GM10266 (cell line): Measurements from ENCODE around the gene DYNLT2B.
"Not testable (repeated sequence)": the region's sequence is repeated elsewhere in the genome, so short reads cannot be mapped to it uniquely, and the experiment has no call there.

Experiments used
- DNase-seq: peaks from one replicate; pipeline ENCODE4 v3.0.0; 2012; ENCODE audit errors: extremely low spot score
- TF ChIP-seq, protein P1 (sequence below): IDR thresholded peaks from 2 replicates; pipeline ENCODE4 v1.5.1; 2012; ENCODE audit warnings: mild to moderate bottlenecking, low read depth; ENCODE audit not compliant: control insufficient read depth, insufficient read depth; ENCODE audit errors: missing control alignments

Gene DYNLT2B

DNA sequence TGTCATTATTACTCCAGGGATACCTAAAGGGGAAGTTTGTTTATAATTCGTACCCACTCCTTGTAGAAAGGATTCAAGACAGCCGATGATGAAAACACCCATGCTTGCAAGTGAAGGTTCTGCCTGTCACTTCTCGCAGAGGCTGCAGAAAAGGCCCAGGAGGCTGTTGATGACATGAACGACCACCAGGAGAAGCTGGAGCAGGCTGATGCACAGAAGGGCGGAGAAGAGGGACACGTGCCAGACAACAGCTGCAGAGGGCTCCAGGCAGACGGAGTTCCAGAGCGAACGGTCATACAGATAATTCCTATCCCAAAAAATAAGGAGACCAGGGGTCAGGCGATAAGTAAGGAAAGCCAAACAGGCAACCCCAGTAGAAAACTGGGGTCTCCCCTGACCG, 5.7 kb upstream of the DYNLT2B start:
- TF ChIP-seq, protein P1, sequence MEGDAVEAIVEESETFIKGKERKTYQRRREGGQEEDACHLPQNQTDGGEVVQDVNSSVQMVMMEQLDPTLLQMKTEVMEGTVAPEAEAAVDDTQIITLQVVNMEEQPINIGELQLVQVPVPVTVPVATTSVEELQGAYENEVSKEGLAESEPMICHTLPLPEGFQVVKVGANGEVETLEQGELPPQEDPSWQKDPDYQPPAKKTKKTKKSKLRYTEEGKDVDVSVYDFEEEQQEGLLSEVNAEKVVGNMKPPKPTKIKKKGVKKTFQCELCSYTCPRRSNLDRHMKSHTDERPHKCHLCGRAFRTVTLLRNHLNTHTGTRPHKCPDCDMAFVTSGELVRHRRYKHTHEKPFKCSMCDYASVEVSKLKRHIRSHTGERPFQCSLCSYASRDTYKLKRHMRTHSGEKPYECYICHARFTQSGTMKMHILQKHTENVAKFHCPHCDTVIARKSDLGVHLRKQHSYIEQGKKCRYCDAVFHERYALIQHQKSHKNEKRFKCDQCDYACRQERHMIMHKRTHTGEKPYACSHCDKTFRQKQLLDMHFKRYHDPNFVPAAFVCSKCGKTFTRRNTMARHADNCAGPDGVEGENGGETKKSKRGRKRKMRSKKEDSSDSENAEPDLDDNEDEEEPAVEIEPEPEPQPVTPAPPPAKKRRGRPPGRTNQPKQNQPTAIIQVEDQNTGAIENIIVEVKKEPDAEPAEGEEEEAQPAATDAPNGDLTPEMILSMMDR, result no peak
- no peak for DNase-seq

DNA sequence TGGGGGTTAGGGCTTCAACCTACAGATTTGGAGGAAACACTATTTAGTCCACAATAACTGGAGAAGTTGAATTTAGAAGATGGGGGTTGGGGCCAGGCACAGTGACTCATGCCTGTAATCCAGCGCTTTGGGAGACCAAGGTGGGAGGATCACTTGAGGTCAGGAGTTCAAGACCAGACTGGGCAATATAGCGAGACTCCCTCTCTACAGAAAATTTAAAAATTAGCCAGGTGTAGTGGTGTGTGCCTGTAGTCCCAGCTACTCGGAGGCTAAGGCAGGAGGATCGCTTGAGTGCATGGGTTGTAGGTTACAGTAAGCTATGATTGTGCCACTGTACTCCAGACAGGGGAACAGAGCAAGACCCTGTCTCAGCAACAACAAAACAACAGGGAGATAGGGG, 5.0 kb upstream of the DYNLT2B start:
- TF ChIP-seq, protein P1, result no peak
- no peak for DNase-seq

DNA sequence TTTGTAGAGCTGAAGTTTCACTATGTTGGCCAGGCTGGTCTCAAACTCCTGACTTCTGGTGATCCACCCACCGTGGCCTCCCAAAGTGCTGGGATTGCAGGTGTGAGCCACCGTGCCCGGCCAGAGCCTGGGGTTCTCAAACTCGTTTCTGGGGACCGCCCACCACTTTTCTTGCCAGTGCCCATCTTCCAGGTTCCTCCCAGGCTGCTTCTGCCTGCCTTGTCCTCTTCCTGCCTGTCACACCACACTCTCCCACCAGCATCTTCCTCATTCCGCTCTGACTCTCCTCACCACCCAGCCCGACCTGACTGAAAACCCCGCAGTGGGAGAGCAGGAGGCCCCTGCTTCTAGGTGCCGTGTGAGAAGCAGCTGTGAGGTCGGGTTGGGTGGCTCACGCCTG, 3.1 kb upstream of the DYNLT2B start:
- TF ChIP-seq, protein P1, result no peak
- no peak for DNase-seq

DNA sequence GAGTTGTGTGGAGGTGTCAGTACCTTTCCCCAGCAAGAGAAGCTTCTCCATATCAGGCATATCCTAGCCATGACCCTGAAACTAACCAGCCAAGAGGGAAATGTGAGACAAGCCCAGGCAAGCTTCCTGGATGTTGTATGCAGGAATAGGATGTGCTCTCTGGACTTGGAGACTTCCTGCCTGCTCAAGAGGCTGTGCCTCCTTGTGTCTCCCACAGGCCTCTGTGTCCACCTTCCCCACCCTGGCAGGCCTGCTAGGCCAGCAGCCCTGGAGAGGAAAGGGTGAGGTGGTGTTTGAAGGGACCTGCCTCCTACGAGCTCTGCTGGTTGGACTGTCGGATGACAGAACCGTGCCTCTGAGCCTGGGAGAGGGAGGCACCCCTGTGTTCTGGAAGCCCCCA, 2.1 kb upstream of the DYNLT2B start:
- TF ChIP-seq, protein P1, result no peak
- no peak for DNase-seq

DNA sequence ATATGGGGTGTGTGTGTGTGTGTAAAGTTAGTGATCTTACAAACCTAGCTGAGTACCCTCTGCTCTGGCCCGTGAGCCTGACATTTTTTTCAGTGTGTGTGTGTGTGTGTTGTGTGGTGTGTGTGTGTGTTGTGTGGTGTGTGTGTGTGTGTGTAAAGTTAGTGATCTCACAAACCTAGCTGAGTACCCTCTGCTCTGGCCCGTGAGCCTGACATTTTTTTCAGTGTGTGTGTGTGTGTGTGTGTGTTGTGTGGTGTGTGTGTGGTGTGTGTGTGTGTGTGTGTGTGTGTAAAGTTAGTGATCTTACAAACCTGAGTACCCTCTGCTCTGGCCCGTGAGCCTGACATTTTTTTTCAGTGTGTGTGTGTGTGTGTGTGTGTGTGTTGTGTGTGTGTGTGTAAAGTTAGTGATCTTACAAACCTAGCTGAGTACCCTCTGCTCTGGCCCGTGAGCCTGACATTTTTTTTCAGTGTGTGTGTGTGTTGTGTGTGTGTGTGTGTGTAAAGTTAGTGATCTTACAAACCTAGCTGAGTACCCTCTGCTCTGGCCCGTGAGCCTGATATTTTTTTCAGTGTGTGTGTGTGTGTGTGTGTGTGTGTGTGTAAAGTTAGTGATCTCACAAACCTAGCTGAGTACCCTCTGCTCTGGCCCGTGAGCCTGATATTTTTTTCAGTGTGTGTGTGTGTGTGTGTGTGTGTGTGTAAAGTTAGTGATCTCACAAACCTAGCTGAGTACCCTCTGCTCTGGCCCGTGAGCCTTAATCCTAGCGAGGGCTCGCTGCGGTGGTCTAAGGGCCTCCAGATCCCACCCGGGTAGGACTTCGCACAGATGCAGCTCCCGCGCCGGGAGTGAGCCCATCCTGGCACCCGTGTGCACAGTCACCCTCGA, 997 bp downstream of the DYNLT2B start:
- not testable (repeated sequence) for DNase-seq

DNA sequence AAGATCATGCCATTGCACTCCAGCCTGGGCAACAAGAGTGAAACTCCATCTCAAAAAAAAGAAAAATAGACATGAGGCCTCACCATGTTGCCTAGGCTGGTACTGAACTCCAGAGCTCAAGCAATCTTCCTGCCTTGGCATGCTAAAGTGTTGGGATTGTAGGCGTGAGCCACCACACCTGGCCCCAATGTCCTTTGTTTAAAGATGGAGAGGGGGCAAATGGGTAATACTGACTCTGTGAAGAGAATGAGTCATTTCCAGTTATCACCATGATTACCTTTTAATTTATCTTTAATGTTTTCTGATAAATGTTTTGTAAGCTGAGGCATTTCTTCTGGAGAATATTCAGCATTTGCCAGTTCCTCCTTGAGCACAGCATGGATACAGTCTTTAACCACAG, 2.2 kb downstream of the DYNLT2B start:
- TF ChIP-seq, protein P1, result no peak

DNA sequence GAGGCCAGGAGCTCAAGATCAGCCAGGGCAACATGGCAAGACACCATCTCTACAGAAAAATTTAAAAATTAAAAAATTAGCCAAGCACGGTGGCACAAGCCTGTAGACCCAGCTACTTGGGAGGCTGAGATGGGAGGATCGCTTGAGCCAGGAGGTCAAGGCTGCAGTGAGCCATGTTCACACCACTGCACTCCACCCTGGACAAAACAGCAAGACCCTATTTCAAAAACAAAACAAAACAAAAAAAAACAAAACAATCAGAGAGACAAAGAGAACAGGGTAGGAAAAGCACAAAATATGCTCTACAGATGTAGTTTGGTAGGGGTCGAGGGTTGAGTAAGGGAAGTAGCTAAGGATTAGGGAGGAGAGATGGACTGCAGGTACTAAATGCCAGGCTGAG, 3.4 kb downstream of the DYNLT2B start:
- no peak for DNase-seq
- TF ChIP-seq, protein P1, result no peak

More for the DNA sequence above, 2.2 kb downstream of the DYNLT2B start:
- DNase-seq, result no peak

DNA sequence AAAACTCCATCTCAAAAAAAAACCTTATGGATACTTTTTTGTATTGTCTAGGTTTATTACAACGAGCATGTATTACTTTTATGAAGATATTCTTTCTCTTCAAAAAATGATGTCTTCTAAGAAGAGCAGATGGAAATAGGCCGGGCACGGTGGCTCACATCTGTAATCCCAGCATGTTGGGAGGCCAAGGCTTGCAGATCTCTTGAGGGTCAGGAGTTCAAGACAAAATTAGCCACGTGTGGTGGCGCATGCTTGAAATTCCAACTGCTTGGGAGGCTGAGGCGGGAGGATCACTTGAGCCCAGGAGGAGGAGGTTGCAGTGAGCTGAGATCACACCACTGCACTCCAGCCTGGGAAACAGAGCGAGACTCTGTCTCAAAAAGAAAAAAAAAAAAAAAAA, 4.0 kb downstream of the DYNLT2B start:
- DNase-seq, result not testable (repeated sequence)

DNA sequence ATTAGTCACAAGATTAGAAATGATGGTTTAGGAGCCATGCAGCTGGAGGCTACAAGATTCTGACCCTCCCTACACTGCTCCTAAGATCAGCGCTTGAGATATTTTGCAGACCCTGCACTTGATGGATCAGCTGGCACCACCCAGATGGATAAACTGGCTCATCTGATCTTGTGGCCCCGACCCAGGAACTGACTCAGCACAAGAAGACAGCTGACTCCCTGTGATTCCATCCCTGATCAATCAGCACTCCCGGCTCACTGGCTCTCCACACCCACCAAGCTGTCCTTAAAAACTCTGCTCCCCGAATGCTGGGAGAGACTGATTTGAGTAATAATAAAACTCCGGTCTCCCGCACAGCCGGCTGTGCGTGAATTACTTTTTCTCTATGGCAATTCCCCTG, 15.1 kb downstream of the DYNLT2B start:
- not testable (repeated sequence) for DNase-seq

DNA sequence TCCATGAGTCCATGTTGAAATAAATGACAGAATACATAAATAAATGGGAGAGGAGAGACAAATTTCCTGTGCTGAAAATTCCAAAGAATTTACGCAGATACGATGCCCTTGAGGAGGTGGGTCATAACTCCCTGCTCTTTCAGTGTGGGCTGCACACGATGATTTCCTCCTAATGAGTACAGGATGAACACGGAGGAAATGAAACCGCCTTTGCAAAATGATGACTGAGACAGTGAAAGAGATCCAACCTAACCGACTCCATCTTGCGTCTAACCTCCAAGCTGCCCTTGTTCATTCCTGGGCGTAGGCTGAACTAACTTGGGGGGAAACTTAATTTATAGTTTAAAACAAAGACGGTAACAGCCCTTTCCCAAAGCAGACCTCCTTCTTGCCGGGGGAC, 15.5 kb downstream of the DYNLT2B start:
- not testable (repeated sequence) for DNase-seq
